HG03103 (cell line): ENCODE results near the gene ZBTB42.
"Not testable (repeated sequence)": the region's sequence is repeated elsewhere in the genome, so short reads cannot be mapped to it uniquely, and the experiment has no call there.

ENCODE experiments used
- ATAC-seq: cut with Tn5 transposase; IDR thresholded peaks from one replicate; pipeline ENCODE4 v1.9.1; 2021; ENCODE audit warnings: low read depth; ENCODE audit not compliant: unreplicated experiment

ZBTB42 gene

GRCh38 chr14:104826189-104826860 lies 25.4 kb downstream of the ZBTB42 start:
- ATAC-seq: peak; percentile 74

GRCh38 chr14:104826861-104827176 lies 25.9 kb downstream of the ZBTB42 start:
- ATAC-seq: no peak

GRCh38 chr14:104827177-104828055 lies 26.5 kb downstream of the ZBTB42 start:
- no peak for ATAC-seq

- ATAC-seq: no peak
These were observed 29.9 kb downstream of the ZBTB42 start for GRCh38 chr14:104830781-104831180.

GRCh38 chr14:104836171-104836935 lies 35.5 kb downstream of the ZBTB42 start:
- ATAC-seq: not testable (repeated sequence)

- ATAC-seq: no peak
These were observed 40.8 kb downstream of the ZBTB42 start for GRCh38 chr14:104841730-104842129.

GRCh38 chr14:104843006-104843405 lies 42.1 kb downstream of the ZBTB42 start:
- ATAC-seq: no peak

- ATAC-seq: no peak
These were observed 42.8 kb downstream of the ZBTB42 start for GRCh38 chr14:104843442-104844305.

- ATAC-seq: no peak
These were observed 43.6 kb downstream of the ZBTB42 start for GRCh38 chr14:104844306-104845032.

GRCh38 chr14:104845033-104845666 lies 44.2 kb downstream of the ZBTB42 start:
- no peak for ATAC-seq

GRCh38 chr14:104845834-104846441 lies 45.0 kb downstream of the ZBTB42 start:
- ATAC-seq: no peak

- no peak for ATAC-seq
These were observed 51.4 kb downstream of the ZBTB42 start for GRCh38 chr14:104852280-104852663.
